ENCODE data around the gene DSE.

- no peak for TF ChIP-seq CTCF (IDR thresholded peaks at IDR 0.05)
- no peak for TF ChIP-seq POLR2AphosphoS5 (IDR thresholded peaks at IDR 0.05)
- no peak for TF ChIP-seq EP300 (IDR thresholded peaks at IDR 0.05)
- no peak for TF ChIP-seq POLR2A (IDR thresholded peaks at IDR 0.05; ENCODE audit: low read depth)
Observed at GRCh38 chr6:116400328-116400727, 29.6 kb downstream of the DSE start.
